SK-N-SH (cell line): ENCODE measurements around the gene SHLD1. TPM values are rescaled to one million over a fixed set of nuclear protein-coding genes. Genes with fewer than 3 reads are reported as not detected.

Experiments used
- CTCF ChIA-PET: fragments of 300-600, 350-600 bp; formaldehyde crosslinking; extraction: SDS; loops from one replicate; lab custom pipeline; 2021; lab: Yijun Ruan, JAX
- POLR2A ChIA-PET: fragments of 350-600 bp; sonication (Branson Sonifier 250); formaldehyde crosslinking; extraction: SDS; loops from one replicate; lab custom pipeline; 2020; ENCODE audit warnings: antibody characterized with exemption, inconsistent platforms; lab: Yijun Ruan, JAX
- DNase-seq: peaks from one replicate; pipeline ENCODE4 v3.0.0; 2012
- H2AFZ ChIP-seq: fragments of 200-600 bp; sonication (generic); 2 replicates; pipeline ENCODE4 v1.8.1; 2016; ENCODE audit warnings: antibody characterized with exemption, mild to moderate bottlenecking, low read depth
- H3F3A ChIP-seq: fragments of 200-600 bp; sonication (generic); replicated peaks from 2 replicates; pipeline ENCODE3; 2016; ENCODE audit warnings: antibody characterized with exemption, mild to moderate bottlenecking; ENCODE audit not compliant: insufficient read depth
- H3K27ac ChIP-seq, 2 experiments: fragments of 200-500 bp in 1 of 2; fragments of 200-600 bp in 1 of 2; sonication (Bioruptor generic) in 1 of 2; sonication (generic), shearing (Covaris generic) in 1 of 2; 2 replicates each; pipeline versions ENCODE4 v1.5.1 to v1.6.1; 2014 to 2016; ENCODE audit warnings: low read depth in 2 of 2, inconsistent platforms in 1 of 2, low read length in 1 of 2, mild to moderate bottlenecking in 1 of 2, mixed read lengths in 1 of 2
- H3K27me3 ChIP-seq: fragments of 200-600 bp; sonication (generic), shearing (Covaris generic); 2 replicates; pipeline ENCODE4 v1.6.1; 2016; ENCODE audit warnings: mixed run types; ENCODE audit not compliant: insufficient read depth
- H3K36me3 ChIP-seq, 2 experiments: fragments of 200-500 bp in 1 of 2; fragments of 200-600 bp in 1 of 2; sonication (Bioruptor generic) in 1 of 2; sonication (generic) in 1 of 2; replicated peaks in 1 of 2; 2 replicates each; pipeline versions ENCODE3 to v1.5.1; 2014 to 2016; ENCODE audit warnings: low read length in 1 of 2, mild to moderate bottlenecking in 1 of 2; ENCODE audit not compliant: insufficient read depth in 2 of 2, control insufficient read depth in 1 of 2
- H3K4me1 ChIP-seq, 2 experiments: fragments of 200-500 bp in 1 of 2; fragments of 200-600 bp in 1 of 2; sonication (Bioruptor generic) in 1 of 2; sonication (generic), shearing (Covaris generic) in 1 of 2; 2 replicates each; pipeline versions ENCODE4 v1.5.1 to v1.6.1; 2014 to 2016; ENCODE audit warnings: low read depth in 1 of 2, low read length in 1 of 2, mixed run types in 1 of 2; ENCODE audit not compliant: insufficient read depth in 2 of 2, control insufficient read depth in 1 of 2
- H3K4me2 ChIP-seq: fragments of 200-600 bp; sonication (generic), shearing (Covaris generic); 2 replicates; pipeline ENCODE4 v1.6.1; 2017; ENCODE audit warnings: mixed run types
- H3K4me3 ChIP-seq, 2 experiments: fragments of 200-500 bp in 1 of 2; fragments of 200-600 bp in 1 of 2; sonication (Bioruptor generic) in 1 of 2; sonication (generic), shearing (Covaris generic) in 1 of 2; 2 replicates each; pipeline versions ENCODE4 v1.5.1 to v1.8.1; 2014 to 2016; ENCODE audit warnings: low read depth in 2 of 2, inconsistent platforms in 1 of 2, low read length in 1 of 2, mild to moderate bottlenecking in 1 of 2, mixed read lengths in 1 of 2, moderate library complexity in 1 of 2
- H3K79me2 ChIP-seq: fragments of 200-600 bp; sonication (generic); 2 replicates; pipeline ENCODE4 v1.8.1; 2017; ENCODE audit warnings: mild to moderate bottlenecking; ENCODE audit not compliant: insufficient read depth
- H3K9ac ChIP-seq: fragments of 200-600 bp; sonication (generic); 2 replicates; pipeline ENCODE4 v1.6.1; 2017; ENCODE audit warnings: mixed run types
- H3K9me2 ChIP-seq: fragments of 200-600 bp; sonication (generic); 2 replicates; pipeline ENCODE4 v1.6.1; 2017; ENCODE audit warnings: mixed run types
- H3K9me3 ChIP-seq: fragments of 200-600 bp; sonication (generic); 2 replicates; pipeline ENCODE4 v1.6.1; 2017; ENCODE audit warnings: mixed run types, mild to moderate bottlenecking, moderate library complexity
- H4K20me1 ChIP-seq: fragments of 200-600 bp; sonication (generic); 2 replicates; pipeline ENCODE4 v1.6.1; 2017; ENCODE audit warnings: mild to moderate bottlenecking, mixed run types; ENCODE audit not compliant: insufficient read depth
- CHD2 ChIP-seq: fragments of 150-350 bp; IDR thresholded peaks from 2 replicates; pipeline ENCODE4 v1.6.1; 2018; ENCODE audit warnings: low read length; ENCODE audit not compliant: partially characterized antibody
- ELF1 ChIP-seq: IDR thresholded peaks from 2 replicates; pipeline ENCODE4 v1.4.0; 2012
- FOSL2 ChIP-seq: IDR thresholded peaks from 2 replicates; pipeline ENCODE4 v1.4.0; 2012; ENCODE audit warnings: low read depth, mild to moderate bottlenecking, moderate library complexity, borderline replicate concordance
- FOXJ3 ChIP-seq: sonication (generic); formaldehyde crosslinking; IDR thresholded peaks from 2 replicates; pipeline ENCODE4 v1.5.1; 2020; ENCODE audit warnings: mild to moderate bottlenecking, missing genetic modification reagents
- GABPA ChIP-seq: IDR thresholded peaks from 2 replicates; pipeline ENCODE4 v1.4.0; 2012; ENCODE audit warnings: low read depth, mild to moderate bottlenecking
- JUND ChIP-seq: IDR thresholded peaks from 2 replicates; pipeline ENCODE4 v1.4.0; 2012
- MEF2A ChIP-seq: IDR thresholded peaks from 2 replicates; pipeline ENCODE4 v1.4.0; 2012; ENCODE audit warnings: low read depth, borderline replicate concordance
- NFIC ChIP-seq: IDR thresholded peaks from 2 replicates; pipeline ENCODE4 v1.4.0; 2012; ENCODE audit warnings: borderline replicate concordance
- RFX5 ChIP-seq: IDR thresholded peaks from 2 replicates; pipeline ENCODE4 v1.6.1; 2012; ENCODE audit warnings: mild to moderate bottlenecking, improper control_type of control experiment, low read length
- RXRA ChIP-seq: IDR thresholded peaks from 2 replicates; pipeline ENCODE4 v1.4.0; 2012; ENCODE audit warnings: low read depth, mild to moderate bottlenecking, borderline replicate concordance
- TCF12 ChIP-seq: IDR thresholded peaks from 2 replicates; pipeline ENCODE4 v1.4.0; 2012
- ZBTB33 ChIP-seq: IDR thresholded peaks from 2 replicates; pipeline ENCODE4 v1.4.0; 2012; ENCODE audit warnings: low read depth, borderline replicate concordance
- WGBS: methylation state at CpG from one replicate; pipeline ENCODE4 v1.1.6; 2017; ENCODE audit warnings: low lambda C conversion rate; 5-methylcytosine and 5-hydroxymethylcytosine counted together
- polyA plus RNA-seq, 3 experiments: library from polyadenylated mRNA; depleted of rRNA; stranded (reverse); fragments of >200 nt; gene quantifications; 2 replicates each; pipeline ENCODE4 v1.2.3, GENCODE V29; 2012
- TF ChIP-seq, protein P1 (sequence below): IDR thresholded peaks from 2 replicates; pipeline ENCODE4 v1.4.0; 2012; ENCODE audit warnings: low read depth, borderline replicate concordance
- TF ChIP-seq, protein P2 (sequence below): fragments of 150-350 bp; IDR thresholded peaks from 2 replicates; pipeline ENCODE4 v1.6.1; 2017; ENCODE audit warnings: antibody characterized with exemption, low read length, low read depth, borderline replicate concordance
- TF ChIP-seq, protein P3 (sequence below): fragments of 150-350 bp; IDR thresholded peaks from 2 replicates; pipeline ENCODE4 v1.6.1; 2016; ENCODE audit warnings: mild to moderate bottlenecking, low read depth, low read length

Gene SHLD1
- polyA plus RNA-seq, 1 of the 3 experiments (the other 2 are of a cell fraction), result 4.5 TPM

GRCh38 chr20:5807431-5807830 lies 57.2 kb downstream of the SHLD1 start (continued):
- TF ChIP-seq, protein P1, sequence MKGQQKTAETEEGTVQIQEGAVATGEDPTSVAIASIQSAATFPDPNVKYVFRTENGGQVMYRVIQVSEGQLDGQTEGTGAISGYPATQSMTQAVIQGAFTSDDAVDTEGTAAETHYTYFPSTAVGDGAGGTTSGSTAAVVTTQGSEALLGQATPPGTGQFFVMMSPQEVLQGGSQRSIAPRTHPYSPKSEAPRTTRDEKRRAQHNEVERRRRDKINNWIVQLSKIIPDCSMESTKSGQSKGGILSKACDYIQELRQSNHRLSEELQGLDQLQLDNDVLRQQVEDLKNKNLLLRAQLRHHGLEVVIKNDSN, result no peak
- TF ChIP-seq FOSL2, result no peak
- TF ChIP-seq FOXJ3, result no peak
- TF ChIP-seq JUND, result no peak
- TF ChIP-seq ELF1, result no peak

GRCh38 chr20:5808901-5809300 lies 58.7 kb downstream of the SHLD1 start:
- WGBS, result 80% methylated on average over 2 of the region's 2 CpGs
- H3K4me2 ChIP-seq, result no peak overlapping the region
- H3K79me2 ChIP-seq, result no peaks in the 10 kb centered on the region
- H3F3A ChIP-seq, result no peaks in the 10 kb centered on the region
- POLR2A ChIA-PET, result no interaction called here
- H2AFZ ChIP-seq, result no peak overlapping the region
- peaks cover 0 to 7% of the 10 kb centered on the region in 2 experiments; a peak in 2 of 4 replicates for H3K4me1 ChIP-seq
- no peak overlapping the region for H3K27ac ChIP-seq
- H3K36me3 ChIP-seq, result no peaks in the 10 kb centered on the region
- CTCF ChIA-PET, result interaction anchor here (0.8 to 1.6 kb wide), 5 partner anchors 9 to 279 kb away, joined by 3 to 7 read pairs (median 3); no protein-coding TSS in a partner anchor
- no peak overlapping the region for H3K9ac ChIP-seq
- H3K27me3 ChIP-seq, result no peaks in the 10 kb centered on the region
- no peaks in the 10 kb centered on the region for H4K20me1 ChIP-seq
- no peak for DNase-seq
- H3K4me3 ChIP-seq, result no peak overlapping the region
- no peaks in the 10 kb centered on the region for H3K9me2 ChIP-seq
- no peaks in the 10 kb centered on the region for H3K9me3 ChIP-seq
- TF ChIP-seq, protein P2, sequence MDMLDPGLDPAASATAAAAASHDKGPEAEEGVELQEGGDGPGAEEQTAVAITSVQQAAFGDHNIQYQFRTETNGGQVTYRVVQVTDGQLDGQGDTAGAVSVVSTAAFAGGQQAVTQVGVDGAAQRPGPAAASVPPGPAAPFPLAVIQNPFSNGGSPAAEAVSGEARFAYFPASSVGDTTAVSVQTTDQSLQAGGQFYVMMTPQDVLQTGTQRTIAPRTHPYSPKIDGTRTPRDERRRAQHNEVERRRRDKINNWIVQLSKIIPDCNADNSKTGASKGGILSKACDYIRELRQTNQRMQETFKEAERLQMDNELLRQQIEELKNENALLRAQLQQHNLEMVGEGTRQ, result no peak
- TF ChIP-seq CHD2 (no peak), RFX5 (no peak), TCF12 (no peak), ELF1 (no peak), GABPA (no peak), ZBTB33 (no peak), NFIC (no peak), RXRA (no peak), MEF2A (no peak)
- TF ChIP-seq, protein P3, sequence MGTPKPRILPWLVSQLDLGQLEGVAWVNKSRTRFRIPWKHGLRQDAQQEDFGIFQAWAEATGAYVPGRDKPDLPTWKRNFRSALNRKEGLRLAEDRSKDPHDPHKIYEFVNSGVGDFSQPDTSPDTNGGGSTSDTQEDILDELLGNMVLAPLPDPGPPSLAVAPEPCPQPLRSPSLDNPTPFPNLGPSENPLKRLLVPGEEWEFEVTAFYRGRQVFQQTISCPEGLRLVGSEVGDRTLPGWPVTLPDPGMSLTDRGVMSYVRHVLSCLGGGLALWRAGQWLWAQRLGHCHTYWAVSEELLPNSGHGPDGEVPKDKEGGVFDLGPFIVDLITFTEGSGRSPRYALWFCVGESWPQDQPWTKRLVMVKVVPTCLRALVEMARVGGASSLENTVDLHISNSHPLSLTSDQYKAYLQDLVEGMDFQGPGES, result no peak
